ENCODE results near the gene CNTFR.

DNA sequence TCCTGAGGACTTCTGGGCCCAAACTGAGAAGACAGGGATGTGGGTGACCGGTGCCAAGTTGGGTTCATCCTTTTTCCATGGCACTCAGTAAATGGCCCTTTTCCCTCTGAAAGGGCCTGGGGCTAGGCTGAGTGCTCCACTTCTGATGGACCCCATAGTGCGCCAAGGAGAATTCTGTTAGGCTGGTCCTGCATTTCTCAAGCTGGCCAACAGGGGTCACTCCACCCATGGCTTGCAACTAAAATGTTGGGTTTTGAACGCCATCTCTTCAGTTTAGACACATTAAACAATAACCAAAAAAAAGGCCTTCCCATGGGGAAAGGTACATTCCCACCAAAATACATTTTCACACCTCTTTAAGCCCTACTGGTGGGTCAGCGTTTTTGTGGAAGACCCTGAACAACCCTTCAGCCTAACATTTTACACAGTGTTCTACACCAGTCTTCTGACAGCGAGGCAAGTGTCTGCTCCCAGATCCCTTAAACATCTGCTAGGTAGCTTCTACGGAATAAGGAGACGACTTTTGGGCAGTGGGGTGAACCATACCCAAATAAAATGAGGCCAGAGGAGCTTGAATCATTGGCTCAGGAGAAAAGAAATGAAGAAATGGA lies 27.3 kb downstream of the CNTFR start:
- TF ChIP-seq, protein P1, sequence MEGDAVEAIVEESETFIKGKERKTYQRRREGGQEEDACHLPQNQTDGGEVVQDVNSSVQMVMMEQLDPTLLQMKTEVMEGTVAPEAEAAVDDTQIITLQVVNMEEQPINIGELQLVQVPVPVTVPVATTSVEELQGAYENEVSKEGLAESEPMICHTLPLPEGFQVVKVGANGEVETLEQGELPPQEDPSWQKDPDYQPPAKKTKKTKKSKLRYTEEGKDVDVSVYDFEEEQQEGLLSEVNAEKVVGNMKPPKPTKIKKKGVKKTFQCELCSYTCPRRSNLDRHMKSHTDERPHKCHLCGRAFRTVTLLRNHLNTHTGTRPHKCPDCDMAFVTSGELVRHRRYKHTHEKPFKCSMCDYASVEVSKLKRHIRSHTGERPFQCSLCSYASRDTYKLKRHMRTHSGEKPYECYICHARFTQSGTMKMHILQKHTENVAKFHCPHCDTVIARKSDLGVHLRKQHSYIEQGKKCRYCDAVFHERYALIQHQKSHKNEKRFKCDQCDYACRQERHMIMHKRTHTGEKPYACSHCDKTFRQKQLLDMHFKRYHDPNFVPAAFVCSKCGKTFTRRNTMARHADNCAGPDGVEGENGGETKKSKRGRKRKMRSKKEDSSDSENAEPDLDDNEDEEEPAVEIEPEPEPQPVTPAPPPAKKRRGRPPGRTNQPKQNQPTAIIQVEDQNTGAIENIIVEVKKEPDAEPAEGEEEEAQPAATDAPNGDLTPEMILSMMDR (optimal IDR thresholded peaks at IDR 0.05 in 1 of 3, IDR thresholded peaks at IDR 0.05 in 1 of 3, conservative IDR thresholded peaks at IDR 0.05 in 1 of 3; ENCODE audit: extremely low read depth in 1 of 3, insufficient read depth in 2 of 3, low read length in 3 of 3), result peak in 2 of 3 experiments; percentile 56 to 76
- no peak for TF ChIP-seq EZH2 (IDR thresholded peaks at IDR 0.05; ENCODE audit: low read length)
